BLaER1 (cell line): ENCODE data around the gene COX7A2L.
"Not testable (repeated sequence)": the region's sequence is repeated elsewhere in the genome, so short reads cannot be mapped to it uniquely, and the experiment has no call there.

Source experiments
- H3K27ac ChIP-seq: shearing (Covaris generic); formaldehyde crosslinking; 2 replicates; pipeline ENCODE4 v1.8.1; 2022
- H3K27me3 ChIP-seq: shearing (Covaris generic); formaldehyde crosslinking; 2 replicates; pipeline ENCODE4 v1.8.1; 2022
- H3K36me3 ChIP-seq: shearing (Covaris generic); formaldehyde crosslinking; 2 replicates; pipeline ENCODE4 v1.8.1; 2022
- H3K4me1 ChIP-seq: shearing (Covaris generic); formaldehyde crosslinking; 2 replicates; pipeline ENCODE4 v1.8.1; 2022
- H3K4me2 ChIP-seq: shearing (Covaris generic); formaldehyde crosslinking; 2 replicates; pipeline ENCODE4 v1.8.1; 2022
- H3K4me3 ChIP-seq: shearing (Covaris generic); formaldehyde crosslinking; 2 replicates; pipeline ENCODE4 v1.8.1; 2022
- H3K9ac ChIP-seq: shearing (Covaris generic); formaldehyde crosslinking; 2 replicates; pipeline ENCODE4 v1.8.1; 2022
- H3K9me3 ChIP-seq: shearing (Covaris generic); formaldehyde crosslinking; 2 replicates; pipeline ENCODE4 v1.8.1; 2022
- H4K20me1 ChIP-seq: shearing (Covaris generic); formaldehyde crosslinking; 2 replicates; pipeline ENCODE4 v1.8.1; 2022
- Cebpa-rat ChIP-seq: shearing (Covaris generic); IDR thresholded peaks from 2 replicates; pipeline ENCODE4 v1.8.1; 2022

COX7A2L gene, protein sequence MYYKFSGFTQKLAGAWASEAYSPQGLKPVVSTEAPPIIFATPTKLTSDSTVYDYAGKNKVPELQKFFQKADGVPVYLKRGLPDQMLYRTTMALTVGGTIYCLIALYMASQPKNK

DNA sequence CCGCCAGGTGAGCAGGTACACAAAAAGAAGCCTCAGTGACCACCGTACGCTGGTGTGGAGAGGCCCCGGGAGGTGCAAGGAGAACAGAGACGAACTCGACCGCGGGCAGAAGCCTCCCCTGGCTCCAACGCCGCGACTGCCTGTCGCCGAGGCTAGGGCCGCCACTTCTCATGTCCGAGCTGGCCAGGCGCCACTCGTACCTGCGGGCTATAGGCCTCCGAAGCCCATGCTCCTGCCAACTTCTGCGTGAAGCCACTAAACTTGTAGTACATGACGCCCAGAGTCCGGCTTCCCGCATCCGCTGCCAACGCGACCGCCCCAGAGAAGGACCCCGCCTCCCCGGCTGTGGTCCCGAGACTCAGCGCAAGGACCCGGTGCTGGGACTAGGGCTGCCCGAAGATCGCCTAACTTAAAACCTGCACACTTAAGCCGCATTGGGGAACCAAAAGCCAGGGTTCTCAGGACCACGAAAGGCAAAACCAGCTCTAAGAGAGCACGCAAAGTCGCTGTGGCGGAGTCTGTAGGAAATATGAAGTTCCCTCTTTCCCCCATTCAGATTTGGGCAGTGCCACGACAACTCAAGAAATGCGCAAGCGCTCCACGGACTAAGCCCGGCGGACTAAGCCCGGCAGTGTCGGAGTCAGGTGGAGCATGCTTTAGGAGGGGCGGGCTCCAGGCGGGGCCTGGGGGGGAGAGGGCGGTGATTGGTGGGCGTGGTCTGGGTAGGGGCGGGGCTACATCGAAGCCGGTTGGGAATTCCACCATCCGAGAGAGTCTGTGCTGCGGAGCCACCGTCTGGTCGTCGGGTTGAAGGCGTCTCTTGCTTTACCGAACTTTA lies at the start of gene COX7A2L:
TSS of gene COX7A2L (minus strand) at position 328 of the 838 bp plus-strand sequence. CDS start at position 272, 56 bp downstream.
- no peaks in the 10 kb centered on the region for H3K9me3 ChIP-seq
- H3K4me3 ChIP-seq, result peak within 1 kb of the TSS; percentile 96
- no peak for TF ChIP-seq Cebpa-rat
- peak within 1 kb of the TSS; percentile 97 for H3K27ac ChIP-seq
- peaks cover 6% of the 10 kb centered on the region; the same call in 1 of the 2 replicates for H3K36me3 ChIP-seq
- H3K27me3 ChIP-seq, result no peaks in the 10 kb centered on the region
- peaks cover 30% of the 10 kb centered on the region for H3K4me1 ChIP-seq
- peak within 1 kb of the TSS; percentile 93 for H3K9ac ChIP-seq
- peaks cover 48% of the 10 kb centered on the region for H4K20me1 ChIP-seq
- peak within 1 kb of the TSS; percentile 91 for H3K4me2 ChIP-seq

DNA sequence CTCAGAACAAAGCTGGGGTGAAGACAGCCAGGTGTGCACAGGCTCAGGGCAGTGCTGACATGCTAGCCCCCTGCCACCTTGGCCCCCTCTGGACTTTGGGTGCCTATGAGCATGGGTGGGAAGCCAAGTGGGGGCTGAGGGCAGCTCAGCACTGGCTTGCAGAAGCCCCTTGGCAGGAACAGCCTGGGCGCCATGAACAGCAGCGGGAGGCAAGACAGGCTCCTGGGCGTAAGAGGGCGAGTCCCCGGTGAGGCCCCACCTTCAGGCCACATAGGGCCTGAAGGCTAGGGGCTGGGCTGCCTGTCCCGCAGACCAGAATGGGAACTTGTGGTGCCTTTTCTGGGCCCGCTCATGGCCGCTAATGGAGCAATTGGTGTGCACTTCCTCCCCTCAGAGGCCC lies 47.0 kb upstream of the COX7A2L start:
- no peak overlapping the region for H3K27ac ChIP-seq
- no peak overlapping the region for H3K9ac ChIP-seq
- H3K4me2 ChIP-seq, result no peak overlapping the region
- H3K4me1 ChIP-seq, result no peaks in the 10 kb centered on the region
- no peaks in the 10 kb centered on the region for H3K36me3 ChIP-seq
- H3K4me3 ChIP-seq, result no peak overlapping the region
- H3K9me3 ChIP-seq, result peaks cover 23% of the 10 kb centered on the region
- no peaks in the 10 kb centered on the region for H3K27me3 ChIP-seq
- H4K20me1 ChIP-seq, result no peaks in the 10 kb centered on the region
- no peak for TF ChIP-seq Cebpa-rat

GRCh38 chr2:42407476-42407875 lies 46.5 kb upstream of the COX7A2L start:
- Histone ChIP-seq H3K27me3 (no peaks in the 10 kb centered on the region), H3K27ac (no peak overlapping the region), H3K36me3 (no peaks in the 10 kb centered on the region), H3K9me3 (peaks cover 20% of the 10 kb centered on the region), H3K9ac (no peak overlapping the region), H3K4me3 (no peak overlapping the region), H3K4me1 (no peaks in the 10 kb centered on the region), H3K4me2 (no peak overlapping the region), H4K20me1 (no peaks in the 10 kb centered on the region)
- TF ChIP-seq Cebpa-rat, result no peak

DNA sequence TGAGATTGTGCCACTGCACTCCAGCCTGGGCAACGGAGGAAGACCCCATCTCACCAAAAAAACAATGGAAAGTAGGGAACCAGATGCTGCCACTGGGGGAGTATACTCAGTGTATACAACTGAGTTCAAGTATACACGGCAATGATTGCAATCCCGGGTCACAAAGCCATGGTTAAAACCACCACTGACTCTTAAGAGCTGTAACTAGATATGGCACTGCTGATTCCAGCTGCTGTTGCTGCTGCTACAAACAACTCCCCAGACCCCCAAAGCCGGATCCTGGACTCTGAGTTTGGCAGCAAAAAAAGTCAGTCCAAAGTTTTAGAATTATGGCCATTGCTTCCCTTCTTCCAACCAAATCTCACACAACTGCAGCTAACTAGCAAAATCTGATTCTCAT lies 43.7 kb upstream of the COX7A2L start:
- Histone ChIP-seq H3K27me3 (no peaks in the 10 kb centered on the region), H3K36me3 (no peaks in the 10 kb centered on the region), H3K9me3 (peaks cover 20% of the 10 kb centered on the region), H3K4me1 (no peaks in the 10 kb centered on the region), H3K4me2 (no peak overlapping the region), H3K4me3 (no peak overlapping the region), H3K27ac (no peak overlapping the region), H4K20me1 (no peaks in the 10 kb centered on the region), H3K9ac (no peak overlapping the region)
- TF ChIP-seq Cebpa-rat, result no peak

DNA sequence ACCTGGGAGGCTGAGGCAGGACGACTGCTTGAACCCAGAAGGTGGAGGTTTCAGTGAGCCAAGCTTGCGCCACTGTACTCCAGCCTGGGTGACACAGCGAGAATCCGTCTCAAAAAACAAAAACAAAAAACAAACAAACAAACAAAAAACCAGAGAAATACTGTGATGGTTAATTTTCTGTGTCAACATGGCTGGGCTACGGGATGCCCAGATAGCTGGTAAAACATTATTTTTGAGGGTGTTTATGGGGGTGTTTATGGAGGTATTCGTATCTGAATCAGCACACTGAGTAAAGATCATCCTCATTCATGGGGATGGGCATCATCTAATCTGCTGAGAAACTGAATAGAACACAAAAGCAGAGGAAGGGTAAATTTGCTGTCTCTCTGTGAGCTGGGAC lies 40.8 kb upstream of the COX7A2L start:
- no peaks in the 10 kb centered on the region for H4K20me1 ChIP-seq
- H3K4me1 ChIP-seq, result no peaks in the 10 kb centered on the region
- no peaks in the 10 kb centered on the region for H3K36me3 ChIP-seq
- H3K27me3 ChIP-seq, result no peaks in the 10 kb centered on the region
- no peak overlapping the region for H3K9ac ChIP-seq
- no peak overlapping the region for H3K4me3 ChIP-seq
- TF ChIP-seq Cebpa-rat, result no peak
- H3K27ac ChIP-seq, result no peak overlapping the region
- no peak overlapping the region for H3K4me2 ChIP-seq
- no peaks in the 10 kb centered on the region for H3K9me3 ChIP-seq

GRCh38 chr2:42398052-42398451 lies 37.0 kb upstream of the COX7A2L start:
- H3K4me1 ChIP-seq, H3K4me3 ChIP-seq, H3K9me3 ChIP-seq, H3K36me3 ChIP-seq, H3K4me2 ChIP-seq, H4K20me1 ChIP-seq, H3K27ac ChIP-seq, H3K27me3 ChIP-seq, H3K9ac ChIP-seq: not testable (repeated sequence)

GRCh38 chr2:42393320-42393719 lies 32.3 kb upstream of the COX7A2L start:
- not testable (repeated sequence) for H3K9ac ChIP-seq, H4K20me1 ChIP-seq, H3K36me3 ChIP-seq, H3K4me1 ChIP-seq, H3K4me3 ChIP-seq, H3K27ac ChIP-seq, H3K4me2 ChIP-seq, H3K9me3 ChIP-seq, H3K27me3 ChIP-seq

GRCh38 chr2:42392191-42392590 lies 31.2 kb upstream of the COX7A2L start:
- H3K27me3 ChIP-seq, result no peaks in the 10 kb centered on the region
- no peaks in the 10 kb centered on the region for H3K36me3 ChIP-seq
- no peak overlapping the region for H3K9ac ChIP-seq
- no peak overlapping the region for H3K27ac ChIP-seq
- no peak overlapping the region for H3K4me3 ChIP-seq
- no peaks in the 10 kb centered on the region for H4K20me1 ChIP-seq
- no peak overlapping the region for H3K4me2 ChIP-seq
- H3K9me3 ChIP-seq, result peaks cover 6% of the 10 kb centered on the region
- TF ChIP-seq Cebpa-rat, result no peak
- H3K4me1 ChIP-seq, result no peaks in the 10 kb centered on the region

GRCh38 chr2:42390401-42390969 lies 29.5 kb upstream of the COX7A2L start:
- H3K4me2 ChIP-seq, result no peak overlapping the region
- H3K27ac ChIP-seq, result no peak overlapping the region
- no peak overlapping the region for H3K9ac ChIP-seq
- H4K20me1 ChIP-seq, result no peaks in the 10 kb centered on the region
- H3K36me3 ChIP-seq, result no peaks in the 10 kb centered on the region
- H3K9me3 ChIP-seq, result peaks cover 6% of the 10 kb centered on the region
- no peaks in the 10 kb centered on the region for H3K27me3 ChIP-seq
- no peaks in the 10 kb centered on the region for H3K4me1 ChIP-seq
- H3K4me3 ChIP-seq, result no peak overlapping the region
- TF ChIP-seq Cebpa-rat, result no peak

DNA sequence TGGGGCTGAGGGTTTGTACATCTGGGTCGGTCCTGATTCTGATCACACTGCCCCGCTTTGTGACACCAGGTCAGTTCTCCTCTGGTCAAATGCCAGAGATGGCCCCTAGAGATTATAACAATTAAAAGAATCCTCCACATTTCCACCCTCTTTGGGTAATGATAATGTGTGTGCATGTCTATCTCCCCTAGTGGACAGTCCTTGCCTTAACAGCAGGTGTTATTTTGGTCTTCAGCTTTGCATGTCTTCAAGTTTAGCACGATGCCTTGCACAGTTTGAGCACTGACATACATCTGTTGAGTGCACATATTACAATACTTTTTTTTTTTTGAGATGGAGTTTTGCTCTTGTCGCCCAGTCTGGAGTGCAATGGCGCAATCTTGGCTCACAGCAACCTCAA lies 25.7 kb upstream of the COX7A2L start:
- Histone ChIP-seq H3K9me3 (no peaks in the 10 kb centered on the region), H4K20me1 (no peaks in the 10 kb centered on the region), H3K27me3 (no peaks in the 10 kb centered on the region), H3K4me2 (no peak overlapping the region), H3K9ac (no peak overlapping the region), H3K27ac (no peak overlapping the region), H3K4me1 (no peaks in the 10 kb centered on the region), H3K36me3 (no peaks in the 10 kb centered on the region), H3K4me3 (no peak overlapping the region)
- TF ChIP-seq Cebpa-rat, result no peak
